CD14-positive monocyte (primary cell): Measurements from ENCODE around the gene EFHC1. TPM values are rescaled to one million over a fixed set of nuclear protein-coding genes. Genes with fewer than 3 reads are reported as not detected.

ENCODE experiments used
- DNase-seq, 3 donors: peaks; one replicate each; pipeline ENCODE4 v3.0.0-alpha.2; 2011 to 2022
- H2AFZ ChIP-seq: 2 replicates; pipeline ENCODE4 v1.6.0; 2012; ENCODE audit warnings: mild to moderate bottlenecking, low read depth, low read length, inconsistent platforms; ENCODE audit not compliant: insufficient read depth, poor library complexity, severe bottlenecking
- H3K27ac ChIP-seq, 2 donors: 1 replicate in 1 of 2; 2 replicates in 1 of 2; pipeline ENCODE4 v1.5.1; 2012 to 2013; ENCODE audit warnings: low read length in 2 of 2, control low read depth in 1 of 2, inconsistent platforms in 1 of 2, low read depth in 1 of 2, mild to moderate bottlenecking in 1 of 2
- H3K27me3 ChIP-seq, 2 donors: one replicate each; pipeline versions ENCODE4 v1.6.0 to v1.6.1; 2011 to 2013; ENCODE audit warnings: low read length in 2 of 2; ENCODE audit not compliant: control insufficient read depth in 2 of 2, insufficient read depth in 2 of 2
- H3K36me3 ChIP-seq, 2 donors: replicated peaks in 1 of 2; 1 replicate in 1 of 2; 2 replicates in 1 of 2; pipeline versions ENCODE4 v1.5.1 to v1.6.1; 2012 to 2013; ENCODE audit warnings: low read length in 2 of 2, control low read depth in 1 of 2, inconsistent platforms in 1 of 2, mild to moderate bottlenecking in 1 of 2; ENCODE audit not compliant: insufficient read depth in 2 of 2, control insufficient read depth in 1 of 2
- H3K4me1 ChIP-seq, 2 donors: 1 replicate in 1 of 2; 2 replicates in 1 of 2; pipeline versions ENCODE4 v1.5.1 to v1.6.1; 2012 to 2013; ENCODE audit warnings: low read length in 2 of 2, control low read depth in 1 of 2, inconsistent platforms in 1 of 2, mild to moderate bottlenecking in 1 of 2, moderate library complexity in 1 of 2; ENCODE audit not compliant: insufficient read depth in 2 of 2, control insufficient read depth in 1 of 2
- H3K4me2 ChIP-seq: replicated peaks from 2 replicates; pipeline ENCODE3; 2012; ENCODE audit warnings: low read length, moderate library complexity, mild to moderate bottlenecking; ENCODE audit not compliant: poor library complexity, severe bottlenecking; ENCODE audit errors: extremely low read depth
- H3K4me3 ChIP-seq, 3 experiments: fragments of 200-600 bp in 1 of 3; sonication (generic) in 1 of 3; replicated peaks in 1 of 3; 1 replicate in 2 of 3; 2 replicates in 1 of 3; pipeline ENCODE4 v1.5.1; 2011 to 2013; ENCODE audit warnings: low read length in 3 of 3, mild to moderate bottlenecking in 3 of 3, control low read depth in 2 of 3, low read depth in 2 of 3, inconsistent platforms in 1 of 3, moderate library complexity in 1 of 3
- H3K79me2 ChIP-seq: 2 replicates; pipeline ENCODE4 v1.6.0; 2012; ENCODE audit warnings: mild to moderate bottlenecking, control low read depth, inconsistent platforms, low read length, moderate library complexity; ENCODE audit not compliant: insufficient read depth
- H3K9ac ChIP-seq: 2 replicates; pipeline ENCODE4 v1.6.0; 2017; ENCODE audit warnings: low read length, mild to moderate bottlenecking; ENCODE audit not compliant: insufficient read depth, poor library complexity, severe bottlenecking
- H3K9me3 ChIP-seq, 2 donors: replicated peaks in 1 of 2; 1 replicate in 1 of 2; 2 replicates in 1 of 2; pipeline versions ENCODE4 v1.5.1 to v1.6.1; 2012 to 2013; ENCODE audit warnings: low read length in 2 of 2, control low read depth in 1 of 2; ENCODE audit not compliant: control insufficient read depth in 1 of 2, insufficient read depth in 1 of 2
- H4K20me1 ChIP-seq: 2 replicates; pipeline ENCODE4 v1.6.0; 2012; ENCODE audit warnings: mild to moderate bottlenecking, low read length, control low read depth, moderate library complexity; ENCODE audit not compliant: insufficient read depth
- H3K27ac Mint-ChIP-seq, 7 donors: one replicate each; pipeline ENCODE4 v1.8.0; 2020; ENCODE audit warnings: mild to moderate bottlenecking in 7 of 7, mixed read lengths in 7 of 7, moderate library complexity in 6 of 7, inconsistent platforms in 2 of 7
- H3K27me3 Mint-ChIP-seq, 3 donors: one replicate each; pipeline ENCODE4 v1.8.0; 2021 to 2022; ENCODE audit warnings: low read depth in 3 of 3, mild to moderate bottlenecking in 3 of 3, mixed read lengths in 3 of 3, moderate library complexity in 3 of 3, inconsistent platforms in 1 of 3
- H3K36me3 Mint-ChIP-seq, 2 donors: one replicate each; pipeline ENCODE4 v1.8.0; 2020; ENCODE audit warnings: mixed read lengths in 2 of 2, inconsistent platforms in 1 of 2, mild to moderate bottlenecking in 1 of 2
- H3K4me1 Mint-ChIP-seq: one replicate; pipeline ENCODE4 v1.8.0; 2020; ENCODE audit warnings: mild to moderate bottlenecking, mixed read lengths
- H3K4me3 Mint-ChIP-seq, 2 donors: one replicate each; pipeline ENCODE4 v1.8.0; 2020; ENCODE audit warnings: mild to moderate bottlenecking in 2 of 2, mixed read lengths in 2 of 2, moderate library complexity in 1 of 2
- H3K9me3 Mint-ChIP-seq, 7 donors: one replicate each; pipeline ENCODE4 v1.8.0; 2020 to 2022; ENCODE audit warnings: mixed read lengths in 7 of 7, mild to moderate bottlenecking in 6 of 7, moderate library complexity in 6 of 7, inconsistent platforms in 2 of 7
- WGBS: methylation state at CpG from one replicate; pipeline ENCODE4 v1.1.5; 2013; ENCODE audit warnings: missing lambda C conversion rate; ENCODE audit not compliant: insufficient coverage; 5-methylcytosine and 5-hydroxymethylcytosine counted together
- intact Hi-C, 2 donors: fragments of 100-400 bp; cut with micrococcal nuclease; formaldehyde crosslinking; loops; one replicate each; pipeline versions ENCODE4 v1.15.0 to v1.15.1; 2023
- polyA plus RNA-seq, 3 donors: library from polyadenylated mRNA; depleted of rRNA in 1 of 3; unstranded in 2 of 3; stranded (reverse) in 1 of 3; fragments of 300-500 nt in 2 of 3; fragments of >200 nt in 1 of 3; fragmentation: Illumina TruSeq in 2 of 3; gene quantifications; 1 replicate in 2 of 3; 2 replicates in 1 of 3; pipeline ENCODE4 v1.2.3, GENCODE V29; 2012 to 2021
- TF ChIP-seq, protein P1 (sequence below): fragments of 200-600 bp; IDR thresholded peaks from one replicate; pipeline ENCODE4 v1.8.0; 2022; ENCODE audit warnings: antibody characterized with exemption, mild to moderate bottlenecking

The EFHC1 gene
- polyA plus RNA-seq, 3 donors = 0.30 to 13.5 (median 2.3) TPM

DNA sequence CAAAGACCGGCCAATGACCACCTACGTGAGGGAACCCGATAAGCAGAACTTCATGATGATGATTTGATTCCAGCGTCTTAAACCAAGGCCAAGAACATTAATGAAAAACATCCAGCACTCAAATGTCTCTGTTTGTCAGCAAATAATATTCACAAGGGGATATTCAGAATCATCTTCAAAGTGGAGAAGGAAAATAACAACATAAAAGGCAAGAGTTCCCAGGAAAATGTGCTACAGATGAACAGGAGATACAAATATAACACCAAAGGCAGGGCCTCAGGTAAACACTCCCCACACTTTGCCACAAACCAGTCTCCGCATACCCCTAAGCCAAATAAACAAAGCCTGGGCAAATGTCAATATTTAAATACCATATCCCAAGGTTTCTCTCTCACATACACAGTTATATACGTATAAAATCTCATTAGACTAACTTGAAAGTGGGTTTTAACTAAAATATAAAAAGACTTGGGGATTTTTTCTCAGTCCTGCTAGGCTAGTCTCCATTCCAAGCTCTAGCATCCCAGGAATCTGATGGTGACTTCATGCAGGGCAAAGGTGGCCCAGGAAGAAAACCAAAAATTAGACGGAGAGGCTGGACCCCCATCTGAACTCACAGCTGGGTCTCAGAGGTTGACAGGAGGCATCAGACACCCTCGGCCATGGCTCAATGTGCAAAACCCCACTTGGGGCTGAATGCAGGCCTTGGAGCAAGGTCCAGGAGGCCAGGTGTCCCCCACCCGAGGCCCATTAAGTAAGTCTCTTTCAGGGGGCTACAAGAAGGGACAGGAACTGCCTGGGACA is 124.7 kb downstream of the EFHC1 start:
- Histone ChIP-seq H2AFZ (no peak overlapping the region), H3K27me3 (no peaks in the 10 kb centered on the region), H3K27ac (no peak overlapping the region), H3K79me2 (peaks cover 83% of the 10 kb centered on the region), H3K4me1 (no peaks in the 10 kb centered on the region), H4K20me1 (peaks cover 90% of the 10 kb centered on the region), H3K36me3 (peaks cover 0 to 40% of the 10 kb centered on the region in 2 donors), H3K4me3 (no peak overlapping the region), H3K9ac (no peak overlapping the region), H3K9me3 (no peaks in the 10 kb centered on the region), H3K4me2 (no peak overlapping the region)
- Mint-ChIP-seq H3K4me3 (no peak overlapping the region), H3K27ac (no peak overlapping the region), H3K36me3 (peaks cover 29 to 30% of the 10 kb centered on the region in 2 donors), H3K9me3 (no peaks in the 10 kb centered on the region), H3K4me1 (peaks cover 17% of the 10 kb centered on the region), H3K27me3 (no peaks in the 10 kb centered on the region)
- TF ChIP-seq, protein P1, sequence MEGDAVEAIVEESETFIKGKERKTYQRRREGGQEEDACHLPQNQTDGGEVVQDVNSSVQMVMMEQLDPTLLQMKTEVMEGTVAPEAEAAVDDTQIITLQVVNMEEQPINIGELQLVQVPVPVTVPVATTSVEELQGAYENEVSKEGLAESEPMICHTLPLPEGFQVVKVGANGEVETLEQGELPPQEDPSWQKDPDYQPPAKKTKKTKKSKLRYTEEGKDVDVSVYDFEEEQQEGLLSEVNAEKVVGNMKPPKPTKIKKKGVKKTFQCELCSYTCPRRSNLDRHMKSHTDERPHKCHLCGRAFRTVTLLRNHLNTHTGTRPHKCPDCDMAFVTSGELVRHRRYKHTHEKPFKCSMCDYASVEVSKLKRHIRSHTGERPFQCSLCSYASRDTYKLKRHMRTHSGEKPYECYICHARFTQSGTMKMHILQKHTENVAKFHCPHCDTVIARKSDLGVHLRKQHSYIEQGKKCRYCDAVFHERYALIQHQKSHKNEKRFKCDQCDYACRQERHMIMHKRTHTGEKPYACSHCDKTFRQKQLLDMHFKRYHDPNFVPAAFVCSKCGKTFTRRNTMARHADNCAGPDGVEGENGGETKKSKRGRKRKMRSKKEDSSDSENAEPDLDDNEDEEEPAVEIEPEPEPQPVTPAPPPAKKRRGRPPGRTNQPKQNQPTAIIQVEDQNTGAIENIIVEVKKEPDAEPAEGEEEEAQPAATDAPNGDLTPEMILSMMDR = no peak
- DNase-seq = no peak
- intact Hi-C loops = no loop called here
- 98% methylated on average over 4 of the region's 9 CpGs for WGBS

DNA sequence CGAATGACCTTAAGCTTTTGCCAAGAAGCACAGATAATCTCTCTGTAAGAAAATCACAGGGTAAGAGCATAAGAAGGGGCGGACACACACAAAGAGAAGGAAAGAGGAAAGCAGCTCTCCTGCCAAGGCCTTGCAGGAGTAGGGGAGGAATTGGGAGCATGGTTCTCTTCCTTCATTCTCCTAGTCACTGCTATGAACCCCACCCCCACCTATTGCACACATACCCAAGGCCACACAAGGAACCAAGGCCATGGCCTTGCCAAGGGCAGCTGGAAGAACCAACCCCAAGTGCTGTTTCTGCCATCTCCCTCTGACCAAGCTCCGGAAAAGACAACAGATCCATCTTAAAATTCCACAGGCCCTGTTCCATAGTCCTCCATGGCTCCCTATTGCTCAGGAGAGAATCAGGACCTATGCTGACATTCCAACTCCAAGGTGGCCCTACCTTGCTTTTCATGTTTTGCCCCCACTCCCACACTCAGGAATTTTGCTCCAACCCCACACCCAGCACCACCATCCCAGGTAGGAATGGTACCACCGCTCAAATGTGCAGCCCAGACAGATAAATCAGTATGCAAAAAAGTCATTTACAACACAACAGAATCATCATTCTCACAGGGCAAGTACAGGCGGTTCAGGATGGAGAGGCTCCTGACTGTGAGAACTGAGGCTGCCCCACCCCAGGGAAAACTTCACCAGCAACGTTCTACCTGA is 125.4 kb downstream of the EFHC1 start:
- no peak overlapping the region for H3K4me3 ChIP-seq
- Mint-ChIP-seq H3K36me3 (peaks cover 29 to 30% of the 10 kb centered on the region in 2 donors), H3K9me3 (no peaks in the 10 kb centered on the region), H3K27me3 (no peaks in the 10 kb centered on the region), H3K27ac (peak overlapping the region in 1 of 7 donors; percentile 22), H3K4me1 (peaks cover 21% of the 10 kb centered on the region), H3K4me3 (no peak overlapping the region)
- H4K20me1 ChIP-seq = peaks cover 90% of the 10 kb centered on the region
- H3K4me2 ChIP-seq = no peak overlapping the region
- intact Hi-C loops = no loop called here
- H3K9ac ChIP-seq = no peak overlapping the region
- no peak overlapping the region for H3K27ac ChIP-seq
- no peaks in the 10 kb centered on the region for H3K9me3 ChIP-seq
- TF ChIP-seq, protein P1 = no peak
- peaks cover 0 to 40% of the 10 kb centered on the region in 2 donors for H3K36me3 ChIP-seq
- H2AFZ ChIP-seq = no peak overlapping the region
- WGBS = 100% methylated on average over 5 of the region's 6 CpGs
- no peaks in the 10 kb centered on the region for H3K4me1 ChIP-seq
- DNase-seq = no peak
- peaks cover 75% of the 10 kb centered on the region for H3K79me2 ChIP-seq
- H3K27me3 ChIP-seq = no peaks in the 10 kb centered on the region
